DMS53 treated with DMSO at 0.1 percent for 48 hours (cell line): Measurements from ENCODE around the gene PIP5KL1.
A peak's percentile ranks its signal among the peaks of the same experiment; 100 is the strongest.
"Not testable (repeated sequence)": the region's sequence is repeated elsewhere in the genome, so short reads cannot be mapped to it uniquely, and the experiment has no call there.

Experiments
- DNase-seq: peaks from one replicate; lab custom pipeline; 2025; ENCODE audit not compliant: unreplicated experiment; lab: John Stamatoyannopoulos, UW

PIP5KL1 gene

DNA sequence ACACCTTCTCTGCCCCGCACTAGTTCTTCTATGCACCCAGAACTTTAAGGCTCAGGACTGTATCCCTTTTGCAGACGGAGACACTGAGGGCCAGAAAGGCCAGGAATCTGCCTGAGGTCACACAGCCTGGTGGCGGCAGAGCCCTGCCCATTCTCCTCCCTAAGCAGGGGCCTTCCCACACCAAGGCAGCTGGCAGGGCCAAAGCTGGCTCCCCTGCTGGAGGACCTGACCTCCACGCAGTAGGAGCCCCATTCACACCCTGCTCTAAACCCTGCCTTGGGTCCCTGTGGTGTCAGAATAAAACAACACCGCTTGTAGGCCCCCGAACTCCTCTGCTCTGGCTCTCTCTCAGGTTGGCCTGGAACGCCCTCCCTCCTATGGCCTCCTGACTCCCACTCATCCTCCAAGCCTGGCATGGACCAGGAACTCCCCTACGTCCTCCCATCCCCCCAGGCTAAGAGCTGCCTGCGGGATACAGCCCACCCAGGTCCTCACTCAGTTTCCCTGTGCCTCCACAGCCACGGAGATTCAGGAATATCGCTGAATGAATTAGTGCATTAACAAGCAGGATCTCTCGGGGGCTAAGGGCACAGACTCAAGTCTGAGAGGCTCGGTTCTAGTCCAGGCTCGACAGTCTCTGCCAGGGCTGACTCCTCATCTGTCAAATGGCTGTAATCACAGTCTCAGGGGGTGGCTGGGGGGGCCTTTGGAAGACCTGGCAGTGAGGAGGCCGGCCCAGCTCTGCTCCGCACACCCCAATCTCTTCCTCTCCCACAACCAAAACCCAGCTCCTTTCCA is 34.0 kb downstream of the PIP5KL1 start:
- no peak for DNase-seq

DNA sequence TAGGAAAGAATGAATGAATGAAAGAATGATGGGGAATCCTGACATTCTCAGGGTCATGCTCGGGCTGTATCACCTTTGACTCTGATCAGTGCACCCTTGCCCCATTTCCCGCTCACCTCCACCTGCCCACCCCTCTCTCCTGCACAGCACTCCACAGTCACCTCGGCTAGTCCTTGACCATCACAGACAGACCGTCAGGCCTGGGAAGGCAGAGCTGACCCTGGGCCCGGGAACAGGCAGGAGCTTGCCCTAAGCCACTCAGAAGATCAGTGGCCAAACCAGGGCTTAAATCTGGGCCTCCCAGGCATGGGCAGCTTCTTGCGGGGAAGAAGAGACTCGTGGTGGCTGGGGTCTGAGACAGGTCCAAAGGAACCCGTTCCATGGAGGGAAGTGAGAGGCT is 34.8 kb downstream of the PIP5KL1 start:
- no peak for DNase-seq

- DNase-seq, result no peak
These were observed 37.2 kb downstream of the PIP5KL1 start for GRCh38 chr9:127893392-127893791.

DNA sequence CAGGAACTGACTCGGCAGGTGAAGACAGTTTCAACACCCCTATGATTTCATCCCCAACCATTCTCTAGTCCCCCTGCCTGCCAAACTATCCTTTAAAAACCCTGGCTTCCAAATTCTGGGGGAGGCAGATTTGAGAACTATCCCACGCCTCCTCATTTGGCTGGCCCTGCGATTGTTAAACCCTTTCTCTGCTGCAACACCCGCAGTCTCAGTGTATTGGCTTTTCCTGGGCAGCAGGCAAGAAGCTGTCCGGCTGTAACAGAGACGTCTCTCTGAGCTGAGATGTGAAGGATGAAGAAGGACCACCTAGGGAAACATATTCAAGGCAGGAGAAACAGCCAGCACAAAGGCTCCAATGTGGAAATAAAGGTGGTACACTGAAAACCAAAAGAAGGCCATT is 37.7 kb downstream of the PIP5KL1 start:
- DNase-seq, result no peak

- DNase-seq, result no peak
These were observed 40.5 kb downstream of the PIP5KL1 start for GRCh38 chr9:127890053-127890452.

DNA sequence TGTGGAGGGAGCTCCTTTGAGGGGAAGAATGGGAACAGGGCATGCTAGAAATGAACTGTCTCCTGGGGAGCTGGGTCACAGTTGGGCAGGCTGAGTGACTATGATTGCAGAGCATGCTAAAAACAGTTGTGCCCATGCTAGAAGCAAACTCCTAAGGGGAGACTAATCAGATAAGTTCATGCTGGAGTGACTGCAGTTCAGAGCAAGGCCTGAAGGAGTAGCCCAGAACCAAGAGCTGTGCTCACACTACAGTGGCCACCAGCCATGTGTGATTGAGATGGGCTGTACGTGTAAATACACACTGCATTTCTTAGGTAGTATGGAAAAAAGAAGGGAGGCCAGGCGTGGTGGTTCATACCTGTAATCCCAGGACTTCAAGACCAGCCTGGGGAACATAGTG is 42.8 kb downstream of the PIP5KL1 start:
- no peak for DNase-seq

- DNase-seq, result no peak
These were observed 44.1 kb downstream of the PIP5KL1 start for GRCh38 chr9:127886401-127886972.

DNA sequence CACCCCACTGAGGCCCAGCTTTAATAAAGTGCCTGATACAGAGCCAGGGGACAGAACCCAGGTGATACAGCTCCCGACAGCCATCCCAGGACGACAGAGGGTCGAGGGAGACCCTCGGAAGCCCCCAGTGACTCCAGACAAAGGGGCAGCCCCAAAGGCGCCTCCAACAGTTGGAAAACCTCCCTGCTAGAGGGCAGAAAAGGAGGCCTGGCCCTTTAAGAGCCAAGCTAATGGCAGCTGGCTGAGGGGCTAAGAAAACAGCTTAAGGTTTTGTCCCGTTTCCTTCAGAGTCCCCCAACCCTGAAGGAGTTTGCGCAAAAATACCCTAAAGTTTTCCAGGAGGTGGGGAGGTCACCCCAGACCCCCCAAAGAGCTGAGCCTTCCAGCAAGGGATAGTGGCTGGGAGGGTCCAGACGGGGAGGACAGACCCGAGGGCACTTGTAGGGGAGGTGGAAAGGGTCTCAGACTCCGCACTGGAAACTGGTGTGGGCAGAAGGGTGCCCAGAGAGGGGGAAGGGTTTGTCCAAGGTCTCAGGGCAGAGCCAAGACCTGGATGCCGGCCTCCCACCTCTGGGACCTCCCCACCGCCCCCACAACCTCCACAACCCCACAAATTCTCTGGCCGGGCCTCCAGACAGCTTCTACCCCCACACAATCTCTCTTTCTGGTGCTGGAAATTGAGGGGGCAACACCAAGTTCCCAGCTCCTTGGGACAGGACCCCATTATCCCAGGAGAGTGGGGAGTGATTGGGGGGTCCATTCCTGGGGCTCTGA is 44.9 kb downstream of the PIP5KL1 start:
- DNase-seq, result no peak

- DNase-seq, result no peak
These were observed 45.5 kb downstream of the PIP5KL1 start for GRCh38 chr9:127884976-127885490.

GRCh38 chr9:127884427-127884911 is 46.1 kb downstream of the PIP5KL1 start:
- no peak for DNase-seq

- no peak for DNase-seq
These were observed 46.6 kb downstream of the PIP5KL1 start for GRCh38 chr9:127883959-127884358.

GRCh38 chr9:127881715-127882114 is 48.9 kb downstream of the PIP5KL1 start:
- not testable (repeated sequence) for DNase-seq

- no peak for DNase-seq
These were observed 50.4 kb downstream of the PIP5KL1 start for GRCh38 chr9:127880143-127880542.

GRCh38 chr9:127878652-127879390 is 51.8 kb downstream of the PIP5KL1 start:
- no peak for DNase-seq

DNA sequence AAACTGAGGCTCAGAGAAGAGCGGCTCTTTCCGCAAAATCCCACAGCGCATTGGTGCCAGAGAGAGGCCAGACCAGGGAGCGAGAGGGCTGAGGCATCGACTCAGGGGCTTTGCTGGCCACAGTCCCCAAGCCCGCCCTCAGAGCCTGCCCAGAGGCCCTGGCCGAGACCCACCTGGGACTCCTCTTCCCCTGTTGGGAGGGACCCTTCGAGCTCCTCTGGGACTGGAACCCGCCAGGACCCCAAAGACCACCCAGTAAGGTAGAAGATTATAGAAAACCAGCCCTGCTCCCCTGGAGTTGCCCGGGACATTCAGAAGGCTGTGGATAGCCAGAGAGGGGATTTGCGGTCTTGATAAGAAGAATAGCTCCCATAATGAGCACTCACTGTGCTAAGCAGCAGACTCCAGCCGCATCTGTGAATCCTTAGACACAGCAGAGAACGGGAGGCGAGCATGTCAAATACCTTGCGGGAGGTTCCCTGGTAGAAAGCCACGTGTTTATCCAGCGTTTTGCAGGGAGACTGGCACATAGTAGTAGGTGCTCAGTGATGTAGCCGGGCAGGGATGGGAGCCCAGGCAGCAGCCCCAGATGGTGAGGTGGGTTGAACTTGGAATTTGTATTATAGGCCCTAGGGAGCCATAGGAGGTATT is 52.5 kb downstream of the PIP5KL1 start:
- DNase-seq, result peak; percentile 32

DNA sequence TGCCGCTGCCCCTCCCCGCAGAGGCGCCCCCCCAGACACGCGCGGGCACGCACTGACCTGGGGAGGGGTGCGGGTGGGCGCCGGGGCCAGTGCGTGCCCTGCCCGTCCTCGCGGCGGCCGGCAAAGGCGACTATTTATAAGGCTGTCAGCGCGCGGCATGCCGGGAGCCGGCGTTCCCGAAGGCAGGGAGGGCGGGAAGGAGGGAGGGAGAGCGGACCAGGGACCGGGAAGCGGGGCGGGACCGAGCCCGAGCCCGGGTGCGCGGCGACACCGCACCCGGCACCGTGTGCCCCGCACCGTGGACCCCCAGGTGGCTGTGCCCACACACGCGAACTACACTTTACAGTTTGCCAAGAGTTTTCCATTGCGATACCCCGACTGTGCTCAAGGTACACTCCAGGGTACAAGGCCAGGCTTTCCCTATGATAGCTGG is 53.0 kb downstream of the PIP5KL1 start, which contains the start of gene AK1:
Gene AK1, minus strand, starts transcription at position 110 of the 433 bp plus-strand sequence. CDS start 3,058 bp downstream, outside the sequence.
- peak; percentile 42 for DNase-seq

GRCh38 chr9:127876764-127877562 is 53.6 kb downstream of the PIP5KL1 start:
- no peak for DNase-seq

GRCh38 chr9:127876026-127876763 is 54.4 kb downstream of the PIP5KL1 start:
- no peak for DNase-seq
